ENCODE results near the gene CCDC136. TPM values are rescaled to one million over a fixed set of nuclear protein-coding genes. Genes with fewer than 3 reads are reported as not detected.

CCDC136 gene
- total RNA-seq, 1 experiment from 2014 or later = 11.1 TPM

- no peak for TF ChIP-seq ZFX (IDR thresholded peaks at IDR 0.05)
- TF ChIP-seq TCF7L2 (IDR thresholded peaks at IDR 0.05; ENCODE audit: borderline replicate concordance, extremely low read depth, insufficient read depth, insufficient read length) = no peak
- TF ChIP-seq ZBTB33 (IDR thresholded peaks at IDR 0.05; ENCODE audit: extremely low read depth, insufficient replicate concordance, low read length) = no peak
Measured at GRCh38 chr7:128853799-128854198, 62.0 kb downstream of the CCDC136 start (continued).

- H3K27ac ChIP-seq (ENCODE audit: low read depth, low read length) = no peak overlapping the region
- no peak for DNase-seq (ENCODE audit: low read depth, low spot score)
- no peaks in the 10 kb centered on the region for H3K4me1 ChIP-seq (ENCODE audit: control insufficient read depth in 1 of 2, insufficient read depth in 2 of 2, low read length in 2 of 2)
- H3K9me2 ChIP-seq (ENCODE audit: insufficient read depth) = no peaks in the 10 kb centered on the region
- no peak overlapping the region for H2AFZ ChIP-seq (ENCODE audit: low read depth, low read length, poor library complexity, severe bottlenecking)
- ChIA-PET POLR2A (no interaction called here), CTCF (no interaction called here), RAD21 (ENCODE audit: low non-redundant PET in 1 of 2, low total read pairs in 2 of 2, uncharacterized antibody in 2 of 2, unreplicated experiment in 2 of 2) (no interaction called here)
- H3K79me2 ChIP-seq (ENCODE audit: insufficient read depth, low read length) = no peaks in the 10 kb centered on the region
- no peak overlapping the region for H3K9ac ChIP-seq (ENCODE audit: low read length)
- no peak overlapping the region for H3K4me2 ChIP-seq (ENCODE audit: low read length)
- ATAC-seq = no peak
- H3K4me3 ChIP-seq (replicated peaks in 1 of 2; ENCODE audit: low read depth in 1 of 2, low read length in 2 of 2) = no peak overlapping the region
- BruUV-seq (replicated peaks) = no TSS peak
- H3K9me3 ChIP-seq (ENCODE audit: control insufficient read depth in 1 of 2, insufficient read depth in 1 of 2, low read depth in 1 of 2, low read length in 2 of 2) = no peaks in the 10 kb centered on the region
- H3K27me3 ChIP-seq (ENCODE audit: insufficient read depth, low read length) = no peaks in the 10 kb centered on the region
- intact Hi-C loops (cut with micrococcal nuclease) = no loop called here
- H4K20me1 ChIP-seq (ENCODE audit: insufficient read depth) = no peaks in the 10 kb centered on the region
- H3K36me3 ChIP-seq (ENCODE audit: control insufficient read depth in 1 of 2, insufficient read depth in 2 of 2, low read length in 2 of 2) = peaks cover 2 to 5% of the 10 kb centered on the region in 2 experiments; a peak in 1 of 4 replicates
- TF ChIP-seq ZNF274 (IDR thresholded peaks at IDR 0.05; ENCODE audit: low read depth, low read length) (no peak), JUND (IDR thresholded peaks at IDR 0.05) (no peak), YY1 (IDR thresholded peaks at IDR 0.05; ENCODE audit: extremely low read depth, insufficient replicate concordance, low read depth, low read length) (no peak), MAX (IDR thresholded peaks at IDR 0.05) (no peak), CBX3 (IDR thresholded peaks at IDR 0.05; ENCODE audit: low read depth) (no peak)
Measured at GRCh38 chr7:128854396-128854795, 62.6 kb downstream of the CCDC136 start.
